ENCODE results near the gene SBSN. TPM values are rescaled to one million over a fixed set of nuclear protein-coding genes. Genes with fewer than 3 reads are reported as not detected.
"Not testable (repeated sequence)": the region's sequence is repeated elsewhere in the genome, so short reads cannot be mapped to it uniquely, and the experiment has no call there.

Gene SBSN
- total RNA-seq, 1 donor, result not detected

- DNase-seq (ENCODE audit: low read depth in 2 of 3, low spot score in 2 of 3), result no peak
Measured at GRCh38 chr19:35483089-35483488, 45.0 kb downstream of the SBSN start.

- no peak for DNase-seq (ENCODE audit: low read depth in 2 of 3, low spot score in 2 of 3)
Measured at GRCh38 chr19:35478794-35479677, 49.1 kb downstream of the SBSN start.

GRCh38 chr19:35476149-35476548, 52.0 kb downstream of the SBSN start:
- DNase-seq (ENCODE audit: low read depth in 2 of 3, low spot score in 2 of 3), result no peak

- DNase-seq (ENCODE audit: low read depth in 2 of 3, low spot score in 2 of 3), result not testable (repeated sequence)
Measured at GRCh38 chr19:35474594-35474993, 53.5 kb downstream of the SBSN start.

GRCh38 chr19:35474104-35474503, 54.0 kb downstream of the SBSN start:
- no peak for DNase-seq (ENCODE audit: low read depth in 2 of 3, low spot score in 2 of 3)

Other genes with a start within 250 kb of the SBSN start
- gene HAMP, start 245.8 kb downstream of the SBSN start, total RNA-seq, result 0.27 TPM
- gene MAG, start 236.2 kb downstream of the SBSN start, total RNA-seq, result 0.27 TPM
- gene CD22, start 199.1 kb downstream of the SBSN start, total RNA-seq, result 11.0 TPM
- gene FFAR1, start 180.4 kb downstream of the SBSN start, total RNA-seq, result 0.27 TPM
- 0.54 TPM for gene FFAR3, start 169.9 kb downstream of the SBSN start, total RNA-seq
- not detected for gene GPR42, start 157.2 kb downstream of the SBSN start, total RNA-seq
- 0.54 TPM for gene FFAR2, start 80.1 kb downstream of the SBSN start, total RNA-seq
- gene KRTDAP, start 37.8 kb downstream of the SBSN start, total RNA-seq, result not detected
- gene DMKN, start 14.7 kb downstream of the SBSN start, total RNA-seq, result 1.6 TPM
- not detected for gene GAPDHS, start 5.1 kb upstream of the SBSN start, total RNA-seq
- 71.9 TPM for gene TMEM147, start 17.3 kb upstream of the SBSN start, total RNA-seq
- gene ATP4A, start 35.3 kb upstream of the SBSN start, total RNA-seq, result not detected
- gene PMIS2, start 57.9 kb upstream of the SBSN start, total RNA-seq, result not detected
- gene HAUS5, start 84.4 kb upstream of the SBSN start, total RNA-seq, result 23.4 TPM
- gene RBM42, start 100.7 kb upstream of the SBSN start, total RNA-seq, result 47.7 TPM
- gene ETV2, start 113.4 kb upstream of the SBSN start, total RNA-seq, result 1.1 TPM
- 399 TPM for gene COX6B1, start 120.0 kb upstream of the SBSN start, total RNA-seq
- gene UPK1A, start 138.2 kb upstream of the SBSN start, total RNA-seq, result not detected
- under 0.01 TPM for gene ZBTB32, start 176.2 kb upstream of the SBSN start, total RNA-seq
- gene KMT2B, start 189.7 kb upstream of the SBSN start, total RNA-seq, result 28.8 TPM
- gene IGFLR1, start 214.1 kb upstream of the SBSN start, total RNA-seq, result 18.9 TPM
- gene U2AF1L4, start 217.1 kb upstream of the SBSN start, total RNA-seq, result 12.1 TPM
- gene PSENEN, start 217.3 kb upstream of the SBSN start, total RNA-seq, result 14.3 TPM
- gene LIN37, start 220.3 kb upstream of the SBSN start, total RNA-seq, result 11.6 TPM
- 0.27 TPM for gene HSPB6, start 228.7 kb upstream of the SBSN start, total RNA-seq
- gene PROSER3, start 229.9 kb upstream of the SBSN start, total RNA-seq, result 13.5 TPM
- 37.2 TPM for gene ARHGAP33, start 247.3 kb upstream of the SBSN start, total RNA-seq